Measurements from ENCODE around the gene NIM1K. TPM values are rescaled to one million over a fixed set of nuclear protein-coding genes. Genes with fewer than 3 reads are reported as not detected.

NIM1K gene
- total and polyA plus RNA-seq, 2 of the 4 experiments (the other 2 are of a cell fraction), result 0.54 to 0.68 TPM

GRCh38 chr5:43221502-43221901 is 29.5 kb downstream of the NIM1K start:
- no peak overlapping the region for H2BK20ac ChIP-seq (ENCODE audit: low read depth, low read length)
- no peak overlapping the region for H2BK120ac ChIP-seq (ENCODE audit: low read depth, low read length)
- H2AK9ac ChIP-seq (replicated peaks; ENCODE audit: low read depth, low read length, poor library complexity), result no peak overlapping the region
- no peak overlapping the region for H4K8ac ChIP-seq (ENCODE audit: low read depth in 2 of 2, low read length in 2 of 2)
- no peak overlapping the region for H2AFZ ChIP-seq (replicated peaks; ENCODE audit: low read length, poor library complexity)
- no peak overlapping the region for H3K27ac ChIP-seq (ENCODE audit: insufficient read depth, low read length)
- H3K36me3 ChIP-seq (ENCODE audit: control insufficient read depth, insufficient read depth, low read length), result no peaks in the 10 kb centered on the region
- H3K9ac ChIP-seq (ENCODE audit: low read depth, low read length), result no peak overlapping the region
- CTCF ChIA-PET, result interaction anchor here (1.0 kb wide), 1 partner anchor 168 kb away, joined by 3 read pairs; no protein-coding TSS in a partner anchor
- no peak for ATAC-seq (ENCODE audit: low read depth)
- no peak overlapping the region for H3K4ac ChIP-seq (ENCODE audit: low read depth, low read length)
- no peak overlapping the region for H3K4me2 ChIP-seq (ENCODE audit: low read depth, low read length)
- H3K9me1 ChIP-seq (ENCODE audit: insufficient read depth, low read length), result no peaks in the 10 kb centered on the region
- intact Hi-C loops (cut with micrococcal nuclease) (no loop called here), dilution Hi-C loops (cut with HindIII; ENCODE audit: low sequenced_read_pairs, unreplicated experiment) (no loop called here), in situ Hi-C loops (cut with MboI; ENCODE audit: low sequenced_read_pairs) (loop anchor here (10.0 kb wide), 1 partner anchor 163 kb away; no protein-coding TSS in a partner anchor)
- WGBS, 2 experiments (ENCODE audit: extremely low coverage in 2 of 2, insufficient read length in 1 of 2), result 80% methylated on average over 3 of the region's 5 CpGs; no CpG with 5 or more reads in 1 of the 2 experiments
- TF ChIP-seq MXI1 (IDR thresholded peaks at IDR 0.05; ENCODE audit: borderline replicate concordance, low read depth, low read length) (no peak), MAZ (IDR thresholded peaks at IDR 0.05; ENCODE audit: borderline replicate concordance, low read depth, low read length) (no peak), CHD1 (IDR thresholded peaks at IDR 0.05; ENCODE audit: low read depth, low read length) (no peak), RCOR1 (IDR thresholded peaks at IDR 0.05; ENCODE audit: insufficient replicate concordance, low read length) (no peak), RFX5 (IDR thresholded peaks at IDR 0.05; ENCODE audit: low read depth, low read length) (no peak), POLR2A (IDR thresholded peaks at IDR 0.05; ENCODE audit: low read depth, low read length) (no peak), MAFK (IDR thresholded peaks at IDR 0.05; ENCODE audit: low read depth, low read length) (no peak), CEBPB (IDR thresholded peaks at IDR 0.05; ENCODE audit: low read depth, low read length) (no peak), RAD21 (IDR thresholded peaks at IDR 0.05; ENCODE audit: low read length) (no peak), FOS (IDR thresholded peaks at IDR 0.05; ENCODE audit: low read depth, low read length) (no peak), NFE2L2 (IDR thresholded peaks at IDR 0.05; ENCODE audit: low read depth, low read length) (no peak)
- TF ChIP-seq, protein P1, sequence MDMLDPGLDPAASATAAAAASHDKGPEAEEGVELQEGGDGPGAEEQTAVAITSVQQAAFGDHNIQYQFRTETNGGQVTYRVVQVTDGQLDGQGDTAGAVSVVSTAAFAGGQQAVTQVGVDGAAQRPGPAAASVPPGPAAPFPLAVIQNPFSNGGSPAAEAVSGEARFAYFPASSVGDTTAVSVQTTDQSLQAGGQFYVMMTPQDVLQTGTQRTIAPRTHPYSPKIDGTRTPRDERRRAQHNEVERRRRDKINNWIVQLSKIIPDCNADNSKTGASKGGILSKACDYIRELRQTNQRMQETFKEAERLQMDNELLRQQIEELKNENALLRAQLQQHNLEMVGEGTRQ (IDR thresholded peaks at IDR 0.05; ENCODE audit: low read depth, low read length), result no peak
- TF ChIP-seq, protein P2, sequence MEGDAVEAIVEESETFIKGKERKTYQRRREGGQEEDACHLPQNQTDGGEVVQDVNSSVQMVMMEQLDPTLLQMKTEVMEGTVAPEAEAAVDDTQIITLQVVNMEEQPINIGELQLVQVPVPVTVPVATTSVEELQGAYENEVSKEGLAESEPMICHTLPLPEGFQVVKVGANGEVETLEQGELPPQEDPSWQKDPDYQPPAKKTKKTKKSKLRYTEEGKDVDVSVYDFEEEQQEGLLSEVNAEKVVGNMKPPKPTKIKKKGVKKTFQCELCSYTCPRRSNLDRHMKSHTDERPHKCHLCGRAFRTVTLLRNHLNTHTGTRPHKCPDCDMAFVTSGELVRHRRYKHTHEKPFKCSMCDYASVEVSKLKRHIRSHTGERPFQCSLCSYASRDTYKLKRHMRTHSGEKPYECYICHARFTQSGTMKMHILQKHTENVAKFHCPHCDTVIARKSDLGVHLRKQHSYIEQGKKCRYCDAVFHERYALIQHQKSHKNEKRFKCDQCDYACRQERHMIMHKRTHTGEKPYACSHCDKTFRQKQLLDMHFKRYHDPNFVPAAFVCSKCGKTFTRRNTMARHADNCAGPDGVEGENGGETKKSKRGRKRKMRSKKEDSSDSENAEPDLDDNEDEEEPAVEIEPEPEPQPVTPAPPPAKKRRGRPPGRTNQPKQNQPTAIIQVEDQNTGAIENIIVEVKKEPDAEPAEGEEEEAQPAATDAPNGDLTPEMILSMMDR (conservative IDR thresholded peaks at IDR 0.05; ENCODE audit: low read depth, low read length), result no peak
- TF ChIP-seq, protein P3, sequence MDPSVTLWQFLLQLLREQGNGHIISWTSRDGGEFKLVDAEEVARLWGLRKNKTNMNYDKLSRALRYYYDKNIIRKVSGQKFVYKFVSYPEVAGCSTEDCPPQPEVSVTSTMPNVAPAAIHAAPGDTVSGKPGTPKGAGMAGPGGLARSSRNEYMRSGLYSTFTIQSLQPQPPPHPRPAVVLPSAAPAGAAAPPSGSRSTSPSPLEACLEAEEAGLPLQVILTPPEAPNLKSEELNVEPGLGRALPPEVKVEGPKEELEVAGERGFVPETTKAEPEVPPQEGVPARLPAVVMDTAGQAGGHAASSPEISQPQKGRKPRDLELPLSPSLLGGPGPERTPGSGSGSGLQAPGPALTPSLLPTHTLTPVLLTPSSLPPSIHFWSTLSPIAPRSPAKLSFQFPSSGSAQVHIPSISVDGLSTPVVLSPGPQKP (IDR thresholded peaks at IDR 0.05; ENCODE audit: borderline replicate concordance, low read depth, low read length), result no peak
- no peak overlapping the region for H4K5ac ChIP-seq (ENCODE audit: low read depth, low read length)
- no peak overlapping the region for H4K91ac ChIP-seq (ENCODE audit: insufficient read depth, low read depth, low read length)
- H3K9me3 ChIP-seq (ENCODE audit: control insufficient read depth, insufficient read depth, low read length), result no peaks in the 10 kb centered on the region
- BruUV-seq (replicated peaks), result no TSS peak
- DNase-seq, result no peak
- H3K14ac ChIP-seq (replicated peaks; ENCODE audit: low read depth, low read length), result no peak overlapping the region
- no peak overlapping the region for H3K18ac ChIP-seq (ENCODE audit: low read depth, low read length)
- H2AK5ac ChIP-seq (ENCODE audit: low read depth, low read length), result no peak overlapping the region
- no peaks in the 10 kb centered on the region for H3K79me1 ChIP-seq (ENCODE audit: low read depth in 1 of 2, low read length in 2 of 2)
- H3K4me3 ChIP-seq (ENCODE audit: insufficient read depth, low read depth, low read length), result no peak overlapping the region
- no peak overlapping the region for H3K56ac ChIP-seq (ENCODE audit: extremely low read depth, insufficient read depth, low read length)
- no peaks in the 10 kb centered on the region for H4K20me1 ChIP-seq (ENCODE audit: insufficient read depth, low read length)
- H2BK5ac ChIP-seq (ENCODE audit: low read depth, low read length, poor library complexity, severe bottlenecking), result no peak overlapping the region
- POLR2A ChIA-PET (ENCODE audit: unreplicated experiment), result no interaction called here
- no peaks in the 10 kb centered on the region; the same call in 1 of the 2 replicates for H3K27me3 ChIP-seq (ENCODE audit: control insufficient read depth, insufficient read depth, low read length)
- H3K4me1 ChIP-seq (ENCODE audit: control insufficient read depth, insufficient read depth, low read length), result no peaks in the 10 kb centered on the region
- no peak overlapping the region for H3K23ac ChIP-seq (ENCODE audit: low read depth, low read length)
- no peak overlapping the region for H2BK15ac ChIP-seq (ENCODE audit: low read depth, low read length)

Measured in IMR-90 (cell line).